ENCODE measurements around the gene NAPEPLD. TPM values are rescaled to one million over a fixed set of nuclear protein-coding genes. Genes with fewer than 3 reads are reported as not detected.

Gene NAPEPLD
- total and polyA plus RNA-seq, 2 donors (not counting 3 experiments of a cell fraction or from before 2014, with no cell fraction given), result 2.6 to 6.7 TPM

DNA sequence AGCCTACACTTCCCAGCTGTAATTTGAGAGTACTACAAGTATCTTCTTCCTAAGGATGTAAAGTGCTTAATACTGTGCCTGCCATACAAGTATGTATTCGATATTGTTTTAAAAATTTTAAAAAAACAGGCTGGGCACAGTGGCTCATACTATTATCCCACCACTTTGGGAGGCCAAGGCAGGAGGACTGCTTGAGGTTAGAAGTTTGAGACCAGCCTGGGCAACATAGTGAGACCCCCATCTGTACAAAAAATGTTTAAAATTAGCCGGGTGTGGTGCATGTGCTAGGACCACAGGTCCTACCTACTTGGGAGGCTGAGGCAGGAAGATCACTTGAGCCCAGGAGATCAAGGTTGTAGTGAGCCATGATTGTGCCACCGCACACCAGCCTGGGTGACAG is 65.7 kb downstream of the NAPEPLD start:
- CTCF ChIA-PET, result no interaction called here
- H3K27ac ChIP-seq (ENCODE audit: insufficient read depth, low read depth, low read length), result no peak overlapping the region
- intact Hi-C loops (cut with micrococcal nuclease) (no loop called here), dilution Hi-C loops (cut with MboI; ENCODE audit: extremely low pct_ligation_motif_present, low sequenced_read_pairs) (no loop called here)
- H3K36me3 ChIP-seq (ENCODE audit: control insufficient read depth in 2 of 2, extremely low read depth in 1 of 2, insufficient read depth in 2 of 2, low read length in 2 of 2), result peaks cover 0 to 10% of the 10 kb centered on the region in 2 experiments
- H2AFZ ChIP-seq (ENCODE audit: low read depth, low read length), result no peak overlapping the region
- H3K4me1 ChIP-seq (ENCODE audit: control insufficient read depth, extremely low read depth, insufficient read depth, low read length), result no peaks in the 10 kb centered on the region
- H4K20me1 ChIP-seq (replicated peaks; ENCODE audit: control insufficient read depth, extremely low read depth, insufficient read depth, low read length), result no peaks in the 10 kb centered on the region
- H3K9ac ChIP-seq (replicated peaks; ENCODE audit: extremely low read depth, insufficient read depth, low read length), result no peak overlapping the region
- POLR2A ChIA-PET, result no interaction called here
- no peaks in the 10 kb centered on the region for H3K27me3 ChIP-seq (ENCODE audit: control insufficient read depth in 2 of 2, insufficient read depth in 2 of 2, low read length in 2 of 2)
- no peak for TF ChIP-seq MYC (IDR thresholded peaks at IDR 0.05; ENCODE audit: low read depth, low read length)
- no peak for TF ChIP-seq EZH2 (IDR thresholded peaks at IDR 0.05; ENCODE audit: borderline replicate concordance, low read depth, low read length, severe bottlenecking)
- no peak for TF ChIP-seq POLR2AphosphoS5 (IDR thresholded peaks at IDR 0.05; ENCODE audit: insufficient read depth, low read depth, low read length)
- no peak for TF ChIP-seq JUN (IDR thresholded peaks at IDR 0.05; ENCODE audit: borderline replicate concordance, insufficient read depth, insufficient read length, low read depth)
- no peak for TF ChIP-seq POLR2A (IDR thresholded peaks at IDR 0.05; ENCODE audit: low read depth, low read length)
- no peak for TF ChIP-seq FOS (IDR thresholded peaks at IDR 0.05; ENCODE audit: borderline replicate concordance, insufficient read depth, low read length)
- TF ChIP-seq GATA2 (IDR thresholded peaks at IDR 0.05; ENCODE audit: insufficient read depth, insufficient read length, low read depth, low read length), result no peak
- TF ChIP-seq, protein P1, sequence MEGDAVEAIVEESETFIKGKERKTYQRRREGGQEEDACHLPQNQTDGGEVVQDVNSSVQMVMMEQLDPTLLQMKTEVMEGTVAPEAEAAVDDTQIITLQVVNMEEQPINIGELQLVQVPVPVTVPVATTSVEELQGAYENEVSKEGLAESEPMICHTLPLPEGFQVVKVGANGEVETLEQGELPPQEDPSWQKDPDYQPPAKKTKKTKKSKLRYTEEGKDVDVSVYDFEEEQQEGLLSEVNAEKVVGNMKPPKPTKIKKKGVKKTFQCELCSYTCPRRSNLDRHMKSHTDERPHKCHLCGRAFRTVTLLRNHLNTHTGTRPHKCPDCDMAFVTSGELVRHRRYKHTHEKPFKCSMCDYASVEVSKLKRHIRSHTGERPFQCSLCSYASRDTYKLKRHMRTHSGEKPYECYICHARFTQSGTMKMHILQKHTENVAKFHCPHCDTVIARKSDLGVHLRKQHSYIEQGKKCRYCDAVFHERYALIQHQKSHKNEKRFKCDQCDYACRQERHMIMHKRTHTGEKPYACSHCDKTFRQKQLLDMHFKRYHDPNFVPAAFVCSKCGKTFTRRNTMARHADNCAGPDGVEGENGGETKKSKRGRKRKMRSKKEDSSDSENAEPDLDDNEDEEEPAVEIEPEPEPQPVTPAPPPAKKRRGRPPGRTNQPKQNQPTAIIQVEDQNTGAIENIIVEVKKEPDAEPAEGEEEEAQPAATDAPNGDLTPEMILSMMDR (IDR thresholded peaks at IDR 0.05; ENCODE audit: extremely low read depth in 1 of 2, insufficient read depth in 1 of 2, low read depth in 1 of 2, low read length in 2 of 2), result no peak
- TF ChIP-seq, protein P2, sequence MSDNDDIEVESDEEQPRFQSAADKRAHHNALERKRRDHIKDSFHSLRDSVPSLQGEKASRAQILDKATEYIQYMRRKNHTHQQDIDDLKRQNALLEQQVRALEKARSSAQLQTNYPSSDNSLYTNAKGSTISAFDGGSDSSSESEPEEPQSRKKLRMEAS (IDR thresholded peaks at IDR 0.05; ENCODE audit: insufficient read depth, insufficient read length), result no peak
- no TSS peak for BruUV-seq (replicated peaks)
- H3K79me2 ChIP-seq (ENCODE audit: control insufficient read depth, insufficient read depth, low read length), result peaks cover 14% of the 10 kb centered on the region
- no peaks in the 10 kb centered on the region for H3K9me3 ChIP-seq (replicated peaks; ENCODE audit: control insufficient read depth, insufficient read depth, low read length)
- no peak overlapping the region for H3K4me3 ChIP-seq (replicated peaks in 1 of 3; ENCODE audit: insufficient read depth in 1 of 3, low read depth in 1 of 3, low read length in 3 of 3)
- no peaks in the 10 kb centered on the region for H3K9me1 ChIP-seq (replicated peaks; ENCODE audit: control insufficient read depth, extremely low read depth, insufficient read depth, low read length)
- FAIRE-seq (no peak), DNase-seq (ENCODE audit: low read depth, low spot score) (no peak)
- no peak overlapping the region for H3K4me2 ChIP-seq (ENCODE audit: insufficient read depth, low read length)

Measured in endothelial cell of umbilical vein (primary cell).